ENCODE measurements around the gene MRPL52.

DNA sequence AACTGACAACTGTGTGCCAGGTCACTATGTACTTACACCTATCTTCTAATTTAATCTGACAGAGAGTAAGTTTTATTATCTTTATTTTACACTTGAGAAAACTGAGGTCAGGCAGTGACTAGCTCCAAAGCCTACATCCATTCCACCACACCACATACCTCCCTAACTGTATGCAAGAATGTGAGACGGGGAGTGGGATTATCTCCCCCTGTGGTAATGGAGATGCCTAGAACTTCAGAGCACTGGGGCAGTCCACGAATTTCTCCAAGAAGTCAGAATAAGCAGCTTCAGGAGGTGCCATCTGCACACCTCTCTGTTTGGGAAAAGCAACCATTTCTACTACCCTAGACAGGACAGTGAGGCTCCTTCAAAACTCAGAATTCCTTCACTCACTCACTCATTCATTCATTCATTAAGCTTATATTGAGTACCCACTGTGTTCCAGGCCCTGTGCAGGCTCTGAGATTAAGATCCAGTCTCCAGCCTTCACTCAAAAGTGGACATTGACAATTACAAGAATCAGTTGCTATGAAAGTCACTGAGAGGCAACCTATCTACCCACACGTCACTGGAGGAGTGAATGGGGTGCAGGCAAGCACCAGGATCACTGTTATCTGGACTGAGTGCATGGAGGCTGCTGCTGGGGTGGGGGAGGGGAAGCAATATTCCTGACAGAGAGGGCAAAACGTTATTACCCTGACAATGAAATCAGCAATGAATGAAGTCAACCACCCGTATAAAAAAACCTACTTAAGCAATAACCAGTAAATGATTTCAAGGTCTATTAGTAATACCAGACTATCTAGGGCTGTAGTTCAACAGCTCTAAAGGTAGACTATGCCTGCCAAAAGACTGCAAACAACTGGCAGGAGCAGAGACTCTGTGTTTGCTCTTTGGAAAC lies 32.4 kb upstream of the MRPL52 start:
- no peak for TF ChIP-seq EZH2phosphoT487 (IDR thresholded peaks at IDR 0.05; ENCODE audit: insufficient read depth, low read depth)
- TF ChIP-seq EZH2 (IDR thresholded peaks at IDR 0.05; ENCODE audit: insufficient read depth, poor library complexity, severe bottlenecking), result no peak

Measured in GM23248 (cell line).